Measurements from ENCODE around the gene MAP1B.
"Not testable (repeated sequence)": the region's sequence is repeated elsewhere in the genome, so short reads cannot be mapped to it uniquely, and the experiment has no call there.

Gene MAP1B

GRCh38 chr5:72107131-72107900 lies at the start of gene MAP1B:
Gene MAP1B (plus strand): TSS chr5:72107475. CDS start chr5:72107532, 57 bp downstream.
- peak; percentile 36 for DNase-seq

GRCh38 chr5:72057816-72058215 lies 49.5 kb upstream of the MAP1B start:
- DNase-seq = no peak

GRCh38 chr5:72063219-72063819 lies 44.0 kb upstream of the MAP1B start:
- DNase-seq = no peak

GRCh38 chr5:72064801-72065570 lies 42.3 kb upstream of the MAP1B start:
- no peak for DNase-seq

- peak; percentile 54 for DNase-seq
These were observed 41.5 kb upstream of the MAP1B start for GRCh38 chr5:72065751-72066255.

GRCh38 chr5:72066705-72067107 lies 40.6 kb upstream of the MAP1B start:
- no peak for DNase-seq

GRCh38 chr5:72067682-72068470 lies 39.4 kb upstream of the MAP1B start:
- DNase-seq = no peak

- no peak for DNase-seq
These were observed 36.7 kb upstream of the MAP1B start for GRCh38 chr5:72070529-72070928.

- no peak for DNase-seq
These were observed 35.4 kb upstream of the MAP1B start for GRCh38 chr5:72071906-72072305.

GRCh38 chr5:72074251-72074650 lies 33.0 kb upstream of the MAP1B start:
- no peak for DNase-seq

GRCh38 chr5:72075461-72075860 lies 31.8 kb upstream of the MAP1B start:
- DNase-seq = no peak

- no peak for DNase-seq
These were observed 30.5 kb upstream of the MAP1B start for GRCh38 chr5:72076621-72077300.

- no peak for DNase-seq
These were observed 29.9 kb upstream of the MAP1B start for GRCh38 chr5:72077390-72077789.

- DNase-seq = no peak
These were observed 28.0 kb upstream of the MAP1B start for GRCh38 chr5:72079288-72079687.

- DNase-seq = no peak
These were observed 25.2 kb upstream of the MAP1B start for GRCh38 chr5:72082048-72082447.

- DNase-seq = no peak
These were observed 22.4 kb upstream of the MAP1B start for GRCh38 chr5:72084876-72085275.

GRCh38 chr5:72085319-72085718 lies 22.0 kb upstream of the MAP1B start:
- DNase-seq = no peak

- not testable (repeated sequence) for DNase-seq
These were observed 17.6 kb upstream of the MAP1B start for GRCh38 chr5:72089713-72090112.

- DNase-seq = no peak
These were observed 15.2 kb upstream of the MAP1B start for GRCh38 chr5:72092074-72092473.

- DNase-seq = no peak
These were observed 14.1 kb upstream of the MAP1B start for GRCh38 chr5:72093217-72093616.

GRCh38 chr5:72093824-72094223 lies 13.5 kb upstream of the MAP1B start:
- no peak for DNase-seq

GRCh38 chr5:72096602-72097188 lies 10.6 kb upstream of the MAP1B start:
- no peak for DNase-seq
